Measurements from ENCODE around the gene SRSF12. TPM values are rescaled to one million over a fixed set of nuclear protein-coding genes. Genes with fewer than 3 reads are reported as not detected.

SRSF12 gene
- total RNA-seq, 1 donor from 2014 or later = 3.7 TPM

DNA sequence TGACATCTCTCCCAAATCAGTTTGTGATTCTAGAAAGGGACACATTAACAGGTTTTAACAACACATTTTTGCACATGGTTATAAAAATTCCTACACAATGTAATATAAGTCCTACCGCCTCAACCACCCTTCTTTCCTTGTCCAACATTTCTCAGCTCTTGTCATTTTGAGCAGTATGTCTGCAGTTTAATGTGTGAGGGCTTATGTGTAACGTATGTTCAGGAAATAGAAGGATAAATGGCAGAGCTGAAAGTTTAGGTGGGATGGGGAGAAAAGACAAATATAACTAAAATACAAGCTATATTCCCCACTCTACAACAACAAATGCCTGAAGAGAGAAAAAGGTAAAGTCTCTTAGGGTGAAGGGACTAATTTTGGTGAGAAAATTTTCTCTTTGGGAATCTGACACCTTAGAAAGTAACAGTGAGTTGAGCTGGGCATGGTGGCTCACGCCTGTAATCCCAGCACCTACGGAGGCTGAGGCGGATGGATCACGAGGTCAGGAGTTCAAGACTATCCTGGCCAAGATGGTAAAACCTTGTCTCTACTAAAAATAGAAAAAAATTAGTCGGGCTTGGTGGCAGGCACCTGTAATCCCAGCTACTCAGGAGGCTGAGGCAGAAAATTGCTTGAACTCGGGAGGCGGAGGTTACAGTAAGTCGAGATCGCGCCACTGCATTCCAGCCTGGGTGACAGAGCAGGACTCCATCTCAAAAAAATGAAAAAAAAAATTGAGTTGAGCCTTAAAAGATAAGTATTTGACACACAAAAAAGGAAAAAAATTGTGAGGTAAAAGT, 32.3 kb downstream of the SRSF12 start:
- TF ChIP-seq, protein P1, sequence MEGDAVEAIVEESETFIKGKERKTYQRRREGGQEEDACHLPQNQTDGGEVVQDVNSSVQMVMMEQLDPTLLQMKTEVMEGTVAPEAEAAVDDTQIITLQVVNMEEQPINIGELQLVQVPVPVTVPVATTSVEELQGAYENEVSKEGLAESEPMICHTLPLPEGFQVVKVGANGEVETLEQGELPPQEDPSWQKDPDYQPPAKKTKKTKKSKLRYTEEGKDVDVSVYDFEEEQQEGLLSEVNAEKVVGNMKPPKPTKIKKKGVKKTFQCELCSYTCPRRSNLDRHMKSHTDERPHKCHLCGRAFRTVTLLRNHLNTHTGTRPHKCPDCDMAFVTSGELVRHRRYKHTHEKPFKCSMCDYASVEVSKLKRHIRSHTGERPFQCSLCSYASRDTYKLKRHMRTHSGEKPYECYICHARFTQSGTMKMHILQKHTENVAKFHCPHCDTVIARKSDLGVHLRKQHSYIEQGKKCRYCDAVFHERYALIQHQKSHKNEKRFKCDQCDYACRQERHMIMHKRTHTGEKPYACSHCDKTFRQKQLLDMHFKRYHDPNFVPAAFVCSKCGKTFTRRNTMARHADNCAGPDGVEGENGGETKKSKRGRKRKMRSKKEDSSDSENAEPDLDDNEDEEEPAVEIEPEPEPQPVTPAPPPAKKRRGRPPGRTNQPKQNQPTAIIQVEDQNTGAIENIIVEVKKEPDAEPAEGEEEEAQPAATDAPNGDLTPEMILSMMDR (IDR thresholded peaks at IDR 0.05) = no peak
- DNase-seq (ENCODE audit: extremely low spot score, unreplicated experiment) = no peak
- H3K36me3 Mint-ChIP-seq (ENCODE audit: unreplicated experiment) = peaks cover 39% of the 10 kb centered on the region
- H3K27me3 Mint-ChIP-seq (ENCODE audit: unreplicated experiment) = no peaks in the 10 kb centered on the region
- H3K9me3 Mint-ChIP-seq (ENCODE audit: unreplicated experiment) = no peaks in the 10 kb centered on the region
- H3K4me3 Mint-ChIP-seq (ENCODE audit: unreplicated experiment) = no peak overlapping the region
- peaks cover 39% of the 10 kb centered on the region for H3K4me1 Mint-ChIP-seq (ENCODE audit: unreplicated experiment)
- H3K27ac Mint-ChIP-seq (ENCODE audit: unreplicated experiment) = no peak overlapping the region

DNA sequence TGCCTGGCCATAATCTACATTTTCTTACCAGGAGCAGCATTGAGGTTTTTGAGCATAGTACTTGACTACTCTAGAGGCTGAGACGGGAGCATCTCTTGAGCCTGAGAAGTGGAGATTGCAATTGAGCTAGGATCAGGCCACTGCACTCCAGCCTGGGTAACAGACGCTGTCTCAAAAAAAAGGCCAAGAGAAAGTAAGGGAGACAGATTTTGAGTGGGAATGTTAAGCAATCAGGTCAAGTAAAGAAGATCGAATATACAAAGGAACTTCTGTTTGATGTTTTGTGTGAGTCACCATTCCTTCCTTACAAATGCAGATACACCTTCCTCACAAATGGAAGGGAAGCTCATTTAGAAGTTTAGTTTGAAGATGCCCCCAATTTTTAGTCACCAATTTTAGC, 32.9 kb downstream of the SRSF12 start:
- Mint-ChIP-seq H3K4me1 (ENCODE audit: unreplicated experiment) (peaks cover 39% of the 10 kb centered on the region), H3K4me3 (ENCODE audit: unreplicated experiment) (peak overlapping the region; percentile 28), H3K27ac (ENCODE audit: unreplicated experiment) (no peak overlapping the region), H3K27me3 (ENCODE audit: unreplicated experiment) (no peaks in the 10 kb centered on the region), H3K36me3 (ENCODE audit: unreplicated experiment) (peaks cover 39% of the 10 kb centered on the region), H3K9me3 (ENCODE audit: unreplicated experiment) (no peaks in the 10 kb centered on the region)
- DNase-seq (ENCODE audit: extremely low spot score, unreplicated experiment) = no peak
- TF ChIP-seq, protein P1 (IDR thresholded peaks at IDR 0.05) = no peak

DNA sequence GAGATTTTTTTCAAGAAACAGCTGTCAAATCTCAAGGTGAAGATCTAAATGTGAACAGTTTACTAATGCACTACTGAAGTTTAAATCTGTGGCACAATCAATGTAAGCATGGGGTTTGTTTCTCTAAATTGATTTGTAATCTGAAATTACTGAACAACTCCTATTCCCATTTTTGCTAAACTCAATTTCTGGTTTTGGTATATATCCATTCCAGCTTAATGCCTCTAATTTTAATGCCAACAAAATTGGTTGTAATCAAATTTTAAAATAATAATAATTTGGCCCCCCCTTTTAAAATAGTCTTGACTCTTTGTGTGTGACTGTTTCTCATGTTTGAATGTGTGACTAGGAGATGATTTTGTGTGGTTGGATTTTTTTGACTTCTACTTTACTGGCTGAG, 33.3 kb downstream of the SRSF12 start:
- H3K9me3 Mint-ChIP-seq (ENCODE audit: unreplicated experiment) = no peaks in the 10 kb centered on the region
- H3K4me1 Mint-ChIP-seq (ENCODE audit: unreplicated experiment) = peaks cover 39% of the 10 kb centered on the region
- TF ChIP-seq, protein P1 (IDR thresholded peaks at IDR 0.05) = no peak
- no peak for DNase-seq (ENCODE audit: extremely low spot score, unreplicated experiment)
- H3K27ac Mint-ChIP-seq (ENCODE audit: unreplicated experiment) = no peak overlapping the region
- no peaks in the 10 kb centered on the region for H3K27me3 Mint-ChIP-seq (ENCODE audit: unreplicated experiment)
- H3K4me3 Mint-ChIP-seq (ENCODE audit: unreplicated experiment) = peak overlapping the region; percentile 28
- H3K36me3 Mint-ChIP-seq (ENCODE audit: unreplicated experiment) = peaks cover 39% of the 10 kb centered on the region

DNA sequence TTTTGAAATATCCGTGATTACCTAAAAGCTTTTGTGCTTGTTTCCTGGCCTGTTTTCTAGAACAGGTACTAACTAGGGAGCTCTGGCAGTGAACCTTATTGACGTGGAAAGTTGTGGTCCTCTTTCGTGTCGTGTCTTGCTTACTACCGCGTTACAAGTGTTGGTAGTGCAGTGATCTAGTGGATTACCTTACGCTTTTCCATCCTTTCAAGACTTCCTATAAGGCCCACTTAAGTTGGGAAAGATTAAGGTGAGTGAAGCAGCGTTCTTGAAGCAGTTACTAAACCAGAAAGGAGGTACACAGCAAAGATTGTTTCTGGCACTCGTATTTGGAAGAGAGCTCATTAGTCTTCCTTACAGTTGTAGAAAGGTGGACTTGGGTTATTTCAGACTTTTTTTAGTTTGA, 35.4 kb downstream of the SRSF12 start:
- DNase-seq (ENCODE audit: extremely low spot score, unreplicated experiment) = no peak
- Mint-ChIP-seq H3K27me3 (ENCODE audit: unreplicated experiment) (no peaks in the 10 kb centered on the region), H3K4me1 (ENCODE audit: unreplicated experiment) (peaks cover 45% of the 10 kb centered on the region), H3K9me3 (ENCODE audit: unreplicated experiment) (no peaks in the 10 kb centered on the region), H3K27ac (ENCODE audit: unreplicated experiment) (peak overlapping the region; percentile 91), H3K4me3 (ENCODE audit: unreplicated experiment) (peak overlapping the region; percentile 91), H3K36me3 (ENCODE audit: unreplicated experiment) (peaks cover 37% of the 10 kb centered on the region)
- TF ChIP-seq, protein P1 (IDR thresholded peaks at IDR 0.05) = no peak

DNA sequence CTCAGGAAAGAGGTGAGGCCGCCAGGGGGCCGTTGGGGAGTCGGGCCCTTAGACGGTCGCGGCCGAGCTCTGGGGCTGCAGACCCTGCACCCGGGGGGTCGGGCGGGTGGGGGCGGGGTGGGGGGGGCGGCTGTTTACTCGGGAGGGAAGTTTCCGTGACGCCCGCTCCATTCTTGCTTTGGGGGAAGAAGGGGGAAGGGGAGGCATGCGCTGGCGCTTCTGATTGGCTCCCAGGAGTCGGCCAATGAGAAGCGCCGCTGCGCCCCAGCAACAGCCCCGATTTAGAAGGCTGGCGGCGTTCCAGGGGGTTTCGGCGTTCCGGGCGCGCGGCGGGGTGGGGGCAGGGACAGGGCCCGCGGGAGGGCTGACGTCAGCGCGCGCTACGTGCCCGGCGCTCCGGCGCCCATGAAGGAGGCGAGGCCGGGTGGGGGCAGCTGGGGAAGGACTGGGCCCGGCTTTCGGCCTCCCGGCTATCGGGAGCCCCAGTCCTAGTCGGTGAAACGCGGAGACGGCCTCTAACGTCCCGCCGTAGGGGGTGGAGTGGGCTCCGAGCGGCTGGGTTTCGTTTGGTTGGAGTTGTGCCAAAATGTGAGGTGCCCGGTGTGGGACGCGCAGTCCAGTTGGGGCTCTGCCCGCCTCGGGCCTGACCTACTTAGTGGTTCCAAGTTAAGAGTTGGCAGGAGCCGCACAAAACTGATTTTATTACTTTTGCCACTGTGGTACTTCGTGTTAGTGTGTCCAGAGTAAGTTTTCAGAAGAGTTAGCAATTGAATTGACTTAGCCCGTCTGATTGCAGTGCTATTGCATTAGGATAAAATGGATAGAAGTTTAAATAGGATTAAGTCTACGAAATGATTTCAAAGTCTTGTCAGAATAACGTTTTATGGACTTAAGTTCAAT, 36.2 kb downstream of the SRSF12 start:
- Mint-ChIP-seq H3K36me3 (ENCODE audit: unreplicated experiment) (peaks cover 34% of the 10 kb centered on the region), H3K27me3 (ENCODE audit: unreplicated experiment) (no peaks in the 10 kb centered on the region), H3K4me1 (ENCODE audit: unreplicated experiment) (peaks cover 42% of the 10 kb centered on the region), H3K9me3 (ENCODE audit: unreplicated experiment) (no peaks in the 10 kb centered on the region), H3K4me3 (ENCODE audit: unreplicated experiment) (peak overlapping the region; percentile 91), H3K27ac (ENCODE audit: unreplicated experiment) (peak overlapping the region; percentile 91)
- TF ChIP-seq, protein P1 (IDR thresholded peaks at IDR 0.05) = no peak
- peak; percentile 99 for DNase-seq (ENCODE audit: extremely low spot score, unreplicated experiment)

Data from osteocyte (in vitro differentiated cells).